Activated naive CD4-positive, alpha-beta T cell (primary cell): ENCODE results near the gene PKP1.
"Not testable (repeated sequence)": the region's sequence is repeated elsewhere in the genome, so short reads cannot be mapped to it uniquely, and the experiment has no call there.

Source experiments
- DNase-seq, 4 experiments: peaks; one replicate each; lab custom pipeline; 2025; lab: John Stamatoyannopoulos, UW

PKP1 gene

GRCh38 chr1:201282931-201283829 is at the start of gene PKP1:
Gene PKP1, plus strand, starts transcription at chr1:201283506. Its CDS starts 197 bp downstream, at chr1:201283703.
- no peak for DNase-seq

GRCh38 chr1:201239646-201240045 is 43.7 kb upstream of the PKP1 start:
- not testable (repeated sequence) for DNase-seq

GRCh38 chr1:201240171-201240570 is 43.1 kb upstream of the PKP1 start:
- DNase-seq = no peak

GRCh38 chr1:201241736-201242135 is 41.6 kb upstream of the PKP1 start:
- no peak for DNase-seq

GRCh38 chr1:201245082-201245481 is 38.2 kb upstream of the PKP1 start:
- no peak for DNase-seq

GRCh38 chr1:201248721-201249559 is 34.4 kb upstream of the PKP1 start:
- no peak for DNase-seq

GRCh38 chr1:201250326-201251011 is 32.8 kb upstream of the PKP1 start:
- DNase-seq = no peak

GRCh38 chr1:201251411-201251810 is 31.9 kb upstream of the PKP1 start:
- DNase-seq = no peak

- DNase-seq = no peak
Measured at GRCh38 chr1:201251851-201252430, 31.4 kb upstream of the PKP1 start.

GRCh38 chr1:201252944-201253371 is 30.3 kb upstream of the PKP1 start:
- no peak for DNase-seq

- no peak for DNase-seq
Measured at GRCh38 chr1:201253411-201253810, 29.9 kb upstream of the PKP1 start.

GRCh38 chr1:201253906-201254624 is 29.2 kb upstream of the PKP1 start:
- DNase-seq = no peak

GRCh38 chr1:201254625-201255478 is 28.5 kb upstream of the PKP1 start:
- peak; percentile 23 to 64 (median 54) for DNase-seq

- no peak for DNase-seq
Measured at GRCh38 chr1:201255479-201256362, 27.6 kb upstream of the PKP1 start.

- not testable (repeated sequence) for DNase-seq
Measured at GRCh38 chr1:201258132-201258531, 25.2 kb upstream of the PKP1 start.

GRCh38 chr1:201258763-201259230 is 24.5 kb upstream of the PKP1 start:
- DNase-seq = no peak

- DNase-seq = no peak
Measured at GRCh38 chr1:201259476-201260235, 23.6 kb upstream of the PKP1 start.

GRCh38 chr1:201260236-201260590 is 23.1 kb upstream of the PKP1 start:
- DNase-seq = no peak
